SU-DHL-6 (cell line): ENCODE data around the gene ZNF513.
"Not testable (repeated sequence)": the region's sequence is repeated elsewhere in the genome, so short reads cannot be mapped to it uniquely, and the experiment has no call there.

Source experiments
- H2AFZ ChIP-seq: fragments of 200-600 bp; sonication (generic); 2 replicates; pipeline ENCODE4 v1.6.1; 2014; ENCODE audit warnings: low read depth, mild to moderate bottlenecking, moderate library complexity, mixed read lengths, antibody characterized with exemption, low read length; ENCODE audit not compliant: severe bottlenecking
- H3F3A ChIP-seq: fragments of 200-600 bp; shearing (Covaris generic); 2 replicates; pipeline ENCODE4 v1.6.0; 2016; ENCODE audit warnings: antibody characterized with exemption, mild to moderate bottlenecking; ENCODE audit not compliant: insufficient read depth
- H3K27ac ChIP-seq: fragments of 200-600 bp; sonication (generic); 2 replicates; pipeline ENCODE4 v1.5.1; 2016; ENCODE audit warnings: low read depth, mild to moderate bottlenecking, low read length, moderate library complexity, mixed read lengths
- H3K27me3 ChIP-seq: fragments of 200-600 bp; sonication (generic), shearing (Covaris generic); 2 replicates; pipeline ENCODE4 v1.6.0; 2014; ENCODE audit warnings: mild to moderate bottlenecking, low read length
- H3K36me3 ChIP-seq: fragments of 200-600 bp; sonication (generic); 2 replicates; pipeline ENCODE4 v1.6.1; 2014; ENCODE audit warnings: mild to moderate bottlenecking, low read length, mixed read lengths
- H3K4me2 ChIP-seq: fragments of 300-600, 200-600 bp; shearing (Covaris generic), sonication (generic); 2 replicates; pipeline ENCODE4 v1.6.0; 2014; ENCODE audit warnings: low read length, low read depth, mild to moderate bottlenecking; ENCODE audit not compliant: poor library complexity, severe bottlenecking
- H3K4me3 ChIP-seq: fragments of 200-600 bp; sonication (generic); 2 replicates; pipeline ENCODE4 v1.5.1; 2014; ENCODE audit warnings: antibody characterized with exemption, low read length, mild to moderate bottlenecking, mixed read lengths; ENCODE audit not compliant: insufficient read depth, poor library complexity, severe bottlenecking
- H3K79me2 ChIP-seq: fragments of 200-600 bp; sonication (generic); 2 replicates; pipeline ENCODE4 v1.6.1; 2014; ENCODE audit warnings: mild to moderate bottlenecking, low read length, moderate library complexity; ENCODE audit not compliant: insufficient read depth
- H3K9ac ChIP-seq: fragments of 200-600 bp; sonication (generic); 2 replicates; pipeline ENCODE4 v1.7.0; 2014; ENCODE audit warnings: mild to moderate bottlenecking, low read length
- H3K9me2 ChIP-seq: fragments of 200-600 bp; sonication (generic); replicated peaks from 2 replicates; pipeline ENCODE4 v1.6.1; 2014; ENCODE audit warnings: low read length; ENCODE audit not compliant: insufficient read depth
- H3K9me3 ChIP-seq: fragments of 200-600 bp; sonication (generic); 2 replicates; pipeline ENCODE4 v1.6.1; 2014; ENCODE audit warnings: low read length, mixed read lengths; ENCODE audit not compliant: insufficient read depth
- H4K20me1 ChIP-seq: fragments of 200-600 bp; sonication (generic); 2 replicates; pipeline ENCODE4 v1.6.1; 2014; ENCODE audit warnings: low read depth, mild to moderate bottlenecking, antibody characterized with exemption, low read length, moderate library complexity, mixed read lengths
- CTCF ChIP-seq: fragments of 200-600 bp; sonication (generic); IDR thresholded peaks from one replicate; pipeline ENCODE4 v1.5.1; 2017; ENCODE audit warnings: antibody characterized with exemption, mild to moderate bottlenecking, low read length, moderate library complexity; ENCODE audit not compliant: insufficient read depth, poor library complexity, severe bottlenecking
- EZH2phosphoT487 ChIP-seq: fragments of 200-600 bp; sonication (generic), shearing (Covaris generic); conservative IDR thresholded peaks from 2 replicates; pipeline ENCODE4 v1.6.1; 2018; ENCODE audit warnings: mild to moderate bottlenecking, antibody characterized with exemption, low read length, moderate library complexity, mixed read lengths

Gene ZNF513

DNA sequence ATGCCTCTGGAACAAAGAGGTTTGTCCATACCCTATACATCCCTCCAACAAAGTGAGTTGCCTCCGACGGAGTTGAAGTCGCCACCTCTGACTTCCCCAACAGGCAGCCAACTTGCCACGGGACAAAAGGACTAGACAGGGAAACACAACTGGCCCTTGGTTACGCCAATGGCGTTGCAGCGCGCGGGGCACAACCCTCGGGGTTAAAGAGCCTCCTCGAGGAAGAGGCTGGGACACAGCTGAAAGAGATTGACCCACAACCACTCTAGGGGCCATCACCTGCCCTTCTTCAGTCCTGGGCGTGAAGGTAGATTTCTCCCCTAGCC is 24.5 kb downstream of the ZNF513 start:
- Histone ChIP-seq H3K27ac (peak overlapping the region; percentile 80), H3K4me3 (peak overlapping the region; percentile 87), H3K9me3 (no peaks in the 10 kb centered on the region), H3K79me2 (peaks cover 73% of the 10 kb centered on the region), H3K9me2 (no peaks in the 10 kb centered on the region), H2AFZ (peak overlapping the region; percentile 78), H3K4me2 (peak overlapping the region; percentile 70), H4K20me1 (no peaks in the 10 kb centered on the region), H3F3A (no peaks in the 10 kb centered on the region), H3K36me3 (no peaks in the 10 kb centered on the region), H3K9ac (peak overlapping the region; percentile 98), H3K27me3 (no peaks in the 10 kb centered on the region)
- TF ChIP-seq CTCF, result no peak
- no peak for TF ChIP-seq EZH2phosphoT487

DNA sequence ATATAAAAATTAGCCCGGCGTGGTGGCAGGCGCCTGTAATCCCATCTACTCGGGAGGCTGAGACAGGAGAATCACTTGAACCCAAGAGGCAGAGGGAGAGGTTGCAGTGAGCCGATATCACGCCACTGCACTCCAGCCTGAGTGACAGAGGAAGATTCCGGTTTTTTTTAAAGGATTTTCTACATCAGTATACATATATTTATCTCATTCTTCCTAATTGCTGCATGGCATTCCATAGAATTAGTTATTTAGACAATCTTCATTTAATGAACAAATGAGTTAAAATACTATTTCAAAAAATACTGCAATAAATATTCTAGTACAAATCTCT is 26.0 kb downstream of the ZNF513 start:
- H3K79me2 ChIP-seq, result peaks cover 88% of the 10 kb centered on the region
- no peak overlapping the region for H3K4me3 ChIP-seq
- no peak overlapping the region for H3K27ac ChIP-seq
- H3K27me3 ChIP-seq, result no peaks in the 10 kb centered on the region
- no peaks in the 10 kb centered on the region for H3F3A ChIP-seq
- no peaks in the 10 kb centered on the region for H3K9me3 ChIP-seq
- H3K9me2 ChIP-seq, result no peaks in the 10 kb centered on the region
- no peak overlapping the region for H3K9ac ChIP-seq
- TF ChIP-seq CTCF (no peak), EZH2phosphoT487 (no peak)
- peak overlapping the region; percentile 70 for H3K4me2 ChIP-seq
- H3K36me3 ChIP-seq, result no peaks in the 10 kb centered on the region; the same call in 1 of the 2 replicates
- H2AFZ ChIP-seq, result no peak overlapping the region
- H4K20me1 ChIP-seq, result no peaks in the 10 kb centered on the region

DNA sequence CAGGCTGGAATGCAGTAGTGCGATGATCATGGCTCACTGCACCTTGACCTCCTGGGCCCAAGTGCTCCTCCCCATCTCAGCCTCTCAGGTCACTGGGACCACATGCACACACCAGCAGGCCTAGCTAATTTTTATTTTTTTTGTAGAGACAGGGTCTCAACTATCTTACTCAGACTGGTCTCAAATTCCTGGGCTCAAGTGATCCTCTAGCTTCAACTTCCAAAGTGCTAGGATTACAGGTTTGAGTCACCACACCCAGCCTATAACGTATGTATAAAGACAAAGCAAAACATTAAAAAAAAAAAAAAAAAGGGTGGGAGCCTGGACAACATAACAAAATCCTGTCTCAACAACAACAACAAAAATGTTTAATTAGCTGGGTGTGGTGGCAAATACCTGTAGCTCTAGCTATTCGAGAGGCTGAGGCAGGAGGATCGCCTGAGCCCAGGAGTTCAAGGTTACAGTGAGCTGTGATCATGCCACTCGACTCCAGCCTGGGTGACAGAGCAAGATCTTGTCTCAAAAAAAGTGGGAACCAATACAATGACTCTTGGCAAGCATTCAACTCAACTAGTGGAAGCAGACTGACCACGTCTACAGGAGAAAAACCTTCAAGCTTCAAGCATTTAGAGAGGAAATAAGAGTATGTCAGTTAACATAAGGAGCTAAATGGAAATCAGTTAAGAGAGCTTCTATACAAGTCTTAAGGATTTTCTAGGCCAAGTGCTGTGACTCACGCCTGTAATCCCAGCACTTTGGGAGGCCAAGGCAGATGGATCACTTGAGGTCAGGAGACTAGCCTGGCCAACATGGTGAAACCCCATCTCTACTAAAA is 26.6 kb downstream of the ZNF513 start:
- Histone ChIP-seq H3K9me2 (no peaks in the 10 kb centered on the region), H3K9me3 (no peaks in the 10 kb centered on the region), H2AFZ (no peak overlapping the region), H3K27ac (no peak overlapping the region), H3K27me3 (no peaks in the 10 kb centered on the region), H3K9ac (no peak overlapping the region), H4K20me1 (no peaks in the 10 kb centered on the region), H3K4me2 (no peak overlapping the region), H3K79me2 (peaks cover 92% of the 10 kb centered on the region), H3K36me3 (no peaks in the 10 kb centered on the region; the same call in 1 of the 2 replicates), H3F3A (no peaks in the 10 kb centered on the region), H3K4me3 (no peak overlapping the region)
- TF ChIP-seq EZH2phosphoT487 (no peak), CTCF (no peak)

- not testable (repeated sequence) for H3K4me3 ChIP-seq, H3K9ac ChIP-seq, H3K9me2 ChIP-seq, H3F3A ChIP-seq, H2AFZ ChIP-seq, H3K27ac ChIP-seq, H3K36me3 ChIP-seq, H3K9me3 ChIP-seq, H3K4me2 ChIP-seq, H4K20me1 ChIP-seq, H3K27me3 ChIP-seq
- H3K79me2 ChIP-seq, result peaks cover 92% of the 10 kb centered on the region
These were observed 27.2 kb downstream of the ZNF513 start for GRCh38 chr2:27353386-27353761.
